ENCODE data around the gene PLXND1.

DNA sequence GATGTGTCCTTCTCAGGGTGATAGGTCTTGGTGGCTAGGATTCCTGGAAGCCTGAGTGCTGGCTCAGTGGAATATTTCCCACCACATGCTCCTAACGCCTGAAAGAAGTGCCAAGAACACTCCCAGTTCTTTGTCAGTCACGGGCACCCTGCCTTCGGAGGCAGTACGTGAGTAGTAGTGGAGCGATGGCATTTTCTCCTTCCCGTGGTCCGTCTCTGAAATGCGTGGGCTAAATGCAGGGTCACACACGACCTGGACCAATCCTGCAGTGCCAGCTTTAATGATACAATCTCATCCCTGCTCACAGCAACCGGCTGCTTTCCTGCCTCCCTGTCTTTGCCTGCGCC is 49.0 kb downstream of the PLXND1 start:
- TF ChIP-seq, protein P1, sequence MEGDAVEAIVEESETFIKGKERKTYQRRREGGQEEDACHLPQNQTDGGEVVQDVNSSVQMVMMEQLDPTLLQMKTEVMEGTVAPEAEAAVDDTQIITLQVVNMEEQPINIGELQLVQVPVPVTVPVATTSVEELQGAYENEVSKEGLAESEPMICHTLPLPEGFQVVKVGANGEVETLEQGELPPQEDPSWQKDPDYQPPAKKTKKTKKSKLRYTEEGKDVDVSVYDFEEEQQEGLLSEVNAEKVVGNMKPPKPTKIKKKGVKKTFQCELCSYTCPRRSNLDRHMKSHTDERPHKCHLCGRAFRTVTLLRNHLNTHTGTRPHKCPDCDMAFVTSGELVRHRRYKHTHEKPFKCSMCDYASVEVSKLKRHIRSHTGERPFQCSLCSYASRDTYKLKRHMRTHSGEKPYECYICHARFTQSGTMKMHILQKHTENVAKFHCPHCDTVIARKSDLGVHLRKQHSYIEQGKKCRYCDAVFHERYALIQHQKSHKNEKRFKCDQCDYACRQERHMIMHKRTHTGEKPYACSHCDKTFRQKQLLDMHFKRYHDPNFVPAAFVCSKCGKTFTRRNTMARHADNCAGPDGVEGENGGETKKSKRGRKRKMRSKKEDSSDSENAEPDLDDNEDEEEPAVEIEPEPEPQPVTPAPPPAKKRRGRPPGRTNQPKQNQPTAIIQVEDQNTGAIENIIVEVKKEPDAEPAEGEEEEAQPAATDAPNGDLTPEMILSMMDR (IDR thresholded peaks at IDR 0.05): no peak
- no peak for TF ChIP-seq EZH2 (IDR thresholded peaks at IDR 0.05; ENCODE audit: borderline replicate concordance, insufficient read depth, low read depth, low read length, poor library complexity, severe bottlenecking)
